Effector CD4-positive, alpha-beta T cell (primary cell): ENCODE measurements around the gene CLIC6.
"Not testable (repeated sequence)": the region's sequence is repeated elsewhere in the genome, so short reads cannot be mapped to it uniquely, and the experiment has no call there.

Experiments used
- DNase-seq: peaks from one replicate; pipeline ENCODE4 v3.0.0-alpha.2; 2020

Gene CLIC6

DNA sequence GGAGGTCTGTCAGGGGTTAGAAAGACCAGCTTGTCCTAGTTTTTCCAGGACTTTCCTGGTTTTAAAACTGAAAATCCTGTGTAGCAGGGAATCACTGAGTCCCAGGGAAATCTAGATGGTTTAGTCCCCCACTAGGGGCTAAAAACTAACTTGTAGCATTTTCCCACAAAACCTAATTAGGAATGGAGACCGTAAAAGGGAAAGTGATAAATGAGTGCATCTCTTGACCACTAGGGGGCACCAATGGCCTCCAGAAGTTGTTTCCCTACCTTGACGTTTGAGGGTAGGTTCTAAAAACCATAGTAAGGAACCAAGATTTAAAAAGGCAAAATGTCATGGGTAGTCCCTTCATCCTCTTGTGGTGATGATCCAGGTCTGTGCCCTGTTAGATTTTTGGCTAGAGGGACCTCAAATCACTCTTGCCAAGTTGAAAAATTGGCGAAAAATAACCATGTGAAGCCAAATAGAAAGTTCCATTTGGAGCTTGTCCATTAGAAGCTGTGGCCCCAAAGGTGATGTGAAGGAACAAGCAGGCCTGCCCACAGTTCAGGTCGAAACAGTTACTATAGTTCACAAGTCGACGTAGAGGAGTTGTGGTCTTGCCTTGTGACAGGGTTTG is 24.5 kb downstream of the CLIC6 start:
- peak; percentile 41 for DNase-seq

GRCh38 chr21:34695434-34695833 is 26.6 kb downstream of the CLIC6 start:
- DNase-seq, result no peak

DNA sequence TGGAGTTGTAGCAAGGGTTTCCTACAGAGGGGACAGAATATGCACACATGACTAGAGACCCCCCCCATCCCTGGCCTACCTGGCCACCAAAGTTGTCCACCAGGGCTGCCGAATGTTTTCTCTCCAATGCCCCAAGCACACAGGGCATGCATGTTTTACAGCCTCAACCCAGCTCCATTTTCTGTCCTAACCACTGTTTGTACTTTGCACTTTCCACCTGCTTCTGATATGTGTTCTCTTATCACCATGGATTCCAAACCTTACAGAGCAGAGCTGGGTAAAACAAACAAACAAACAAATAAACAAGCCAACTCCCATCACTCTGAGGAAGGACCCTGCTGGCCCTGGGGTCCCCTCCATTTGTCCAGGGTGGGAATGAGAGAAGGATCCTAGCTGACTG is 27.3 kb downstream of the CLIC6 start:
- no peak for DNase-seq

DNA sequence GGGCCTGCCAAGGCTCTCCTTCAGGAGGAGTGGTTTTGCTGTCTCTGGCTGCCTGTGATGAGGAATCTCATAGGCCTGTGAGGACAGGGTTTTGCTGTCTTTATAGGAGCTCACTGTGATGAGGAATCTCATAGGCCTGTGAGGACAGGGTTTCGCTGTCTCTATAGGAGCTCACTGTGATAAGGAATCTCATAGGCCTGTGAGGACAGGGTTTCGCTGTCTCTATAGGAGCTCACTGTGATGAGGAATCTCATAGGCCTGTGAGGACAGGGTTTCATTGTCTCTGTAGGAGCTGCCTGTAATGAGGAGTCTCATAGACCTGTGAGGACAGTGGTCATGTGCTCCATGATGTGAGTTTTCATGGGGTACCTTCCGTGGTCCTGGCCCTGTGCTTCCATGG is 29.0 kb downstream of the CLIC6 start:
- DNase-seq, result no peak

DNA sequence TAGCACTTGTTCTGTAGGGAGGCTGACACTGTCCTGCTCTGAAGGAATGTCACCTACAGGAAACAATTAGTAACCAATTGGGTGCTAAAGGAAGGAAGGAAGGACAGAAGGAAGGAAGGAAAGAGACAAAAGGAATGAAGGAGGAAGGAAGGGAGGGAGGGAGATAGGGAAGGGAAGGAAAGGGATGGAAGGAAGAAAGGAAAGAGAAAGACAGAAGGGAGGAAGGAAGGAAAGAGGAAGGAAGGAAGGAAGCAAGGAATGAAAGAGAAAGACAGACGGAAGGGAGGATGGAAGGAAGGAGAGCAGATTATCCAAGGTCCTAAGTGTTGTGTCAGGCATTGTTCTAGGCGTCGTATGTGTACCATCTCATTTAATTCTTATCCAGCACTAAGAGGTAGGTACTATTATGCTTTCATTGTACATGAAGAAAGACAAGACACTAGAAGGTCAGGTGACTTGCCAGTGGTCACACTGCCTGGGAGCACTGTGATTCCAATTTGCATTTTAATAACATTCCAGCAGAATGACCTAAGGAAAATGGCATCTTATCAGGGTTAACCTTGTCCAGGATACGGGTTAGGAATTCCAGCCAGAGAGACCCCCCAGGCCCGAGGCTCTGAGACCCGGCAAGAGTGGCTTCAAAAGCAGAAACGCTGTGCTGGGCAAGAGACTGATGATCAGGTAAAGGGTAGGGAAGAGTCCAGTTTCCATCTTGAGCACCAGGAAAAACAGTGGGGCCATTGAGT is 29.6 kb downstream of the CLIC6 start:
- DNase-seq, result no peak

GRCh38 chr21:34700605-34701004 is 31.8 kb downstream of the CLIC6 start:
- no peak for DNase-seq

- no peak for DNase-seq
These were observed 32.9 kb downstream of the CLIC6 start for GRCh38 chr21:34701726-34702125.

GRCh38 chr21:34702341-34703170 is 33.8 kb downstream of the CLIC6 start:
- DNase-seq, result no peak

DNA sequence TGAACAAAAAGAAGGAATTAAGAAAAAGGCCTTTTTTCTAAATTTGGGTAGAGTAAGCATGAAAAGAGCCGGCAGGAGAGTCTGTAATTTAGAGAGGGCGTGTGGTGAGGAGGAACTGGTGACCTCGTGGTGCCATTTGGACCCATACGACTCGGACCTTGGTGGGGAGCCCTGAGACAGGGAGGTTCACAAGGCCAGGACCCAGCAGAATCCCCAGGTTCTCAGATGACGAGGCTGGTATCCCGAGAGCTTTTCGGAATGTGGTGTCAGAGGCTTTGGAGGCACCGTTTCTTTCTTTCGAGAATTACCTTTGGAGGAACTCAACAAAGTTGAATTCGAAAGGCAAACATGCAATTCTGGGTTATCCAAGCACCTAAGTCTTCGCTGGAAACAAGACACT is 34.8 kb downstream of the CLIC6 start:
- no peak for DNase-seq

GRCh38 chr21:34704119-34704518 is 35.3 kb downstream of the CLIC6 start:
- no peak for DNase-seq

GRCh38 chr21:34705011-34705410 is 36.2 kb downstream of the CLIC6 start:
- no peak for DNase-seq

DNA sequence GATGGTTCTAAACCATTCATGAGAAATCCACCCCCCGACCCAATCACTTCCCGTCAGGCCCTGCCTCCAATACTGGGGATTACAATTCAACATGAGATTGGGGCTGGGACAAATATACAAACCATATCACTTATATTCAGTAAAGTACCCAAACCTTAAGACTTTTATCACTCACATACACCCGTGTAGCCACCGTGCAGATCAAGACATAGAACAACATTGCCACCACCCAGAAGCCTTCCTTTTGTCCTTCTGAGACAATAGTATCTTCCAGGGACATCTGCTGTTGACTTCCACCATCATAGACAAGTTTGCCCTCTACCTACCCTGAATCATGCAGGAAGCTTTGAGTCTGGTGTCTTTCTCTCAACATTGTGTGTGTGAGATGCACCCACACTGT is 37.5 kb downstream of the CLIC6 start:
- DNase-seq, result no peak

- no peak for DNase-seq
These were observed 39.1 kb downstream of the CLIC6 start for GRCh38 chr21:34707876-34708325.

DNA sequence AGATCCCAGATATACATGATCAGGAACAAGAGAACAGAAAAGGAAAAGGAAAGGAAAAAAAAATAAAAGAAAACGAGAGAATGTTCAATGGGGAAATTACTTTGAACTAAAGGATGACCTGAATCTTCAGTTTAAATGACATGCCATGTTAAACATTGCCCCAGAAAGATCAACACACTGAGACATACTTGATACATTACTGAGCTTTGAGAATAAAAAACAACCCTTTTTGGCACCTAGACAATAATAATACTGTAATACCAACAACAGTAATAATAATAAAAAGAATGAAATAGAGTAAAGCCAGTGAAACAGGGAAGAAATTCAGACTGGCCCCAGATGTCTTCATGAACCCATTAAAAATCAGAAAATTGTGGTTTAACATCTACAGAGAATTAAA is 44.8 kb downstream of the CLIC6 start:
- DNase-seq, result no peak

DNA sequence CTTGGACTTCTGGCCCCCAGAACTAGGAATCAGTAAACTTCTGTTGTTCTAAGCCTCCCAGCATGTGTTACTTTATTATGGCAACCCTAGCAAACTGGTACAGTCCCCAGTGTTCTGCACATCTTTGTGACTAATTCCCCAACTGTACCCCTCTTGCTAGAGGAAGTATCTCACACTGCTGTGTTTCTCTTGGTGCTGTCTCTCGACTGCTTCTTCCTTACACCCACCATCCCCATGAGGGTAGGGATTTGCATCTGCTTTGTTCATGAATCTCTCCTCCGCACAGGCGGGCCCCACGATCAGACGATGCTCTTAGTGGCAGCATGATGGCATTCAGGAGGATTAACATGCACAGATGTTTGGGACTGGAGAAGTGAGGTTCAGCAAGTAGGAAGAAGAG is 46.7 kb downstream of the CLIC6 start:
- DNase-seq, result no peak

DNA sequence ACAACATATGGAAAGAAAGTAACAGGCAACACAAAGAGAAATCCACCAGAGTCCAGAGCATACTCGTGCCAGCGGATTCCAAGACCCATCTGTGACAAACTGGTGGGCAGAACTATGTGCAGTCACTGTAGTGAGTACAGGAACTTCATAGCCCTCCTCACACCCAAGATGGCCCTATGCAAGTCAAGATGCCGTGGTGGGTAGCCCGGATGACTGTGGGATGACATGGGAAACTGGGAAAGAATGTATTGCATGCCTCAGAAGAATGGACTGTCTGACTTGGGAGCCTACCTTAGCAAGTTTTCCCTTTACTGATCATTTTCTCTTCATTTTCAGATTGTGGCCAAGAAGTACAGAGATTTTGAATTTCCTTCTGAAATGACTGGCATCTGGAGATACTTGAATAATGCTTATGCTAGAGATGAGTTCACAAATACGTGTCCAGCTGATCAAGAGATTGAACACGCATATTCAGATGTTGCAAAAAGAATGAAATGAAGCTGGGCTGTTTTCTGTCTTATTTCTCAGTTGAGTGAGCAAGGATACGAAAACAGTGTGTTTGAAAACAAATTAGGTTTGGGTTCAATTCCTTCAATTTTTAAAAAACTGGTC is 47.3 kb downstream of the CLIC6 start:
- no peak for DNase-seq

DNA sequence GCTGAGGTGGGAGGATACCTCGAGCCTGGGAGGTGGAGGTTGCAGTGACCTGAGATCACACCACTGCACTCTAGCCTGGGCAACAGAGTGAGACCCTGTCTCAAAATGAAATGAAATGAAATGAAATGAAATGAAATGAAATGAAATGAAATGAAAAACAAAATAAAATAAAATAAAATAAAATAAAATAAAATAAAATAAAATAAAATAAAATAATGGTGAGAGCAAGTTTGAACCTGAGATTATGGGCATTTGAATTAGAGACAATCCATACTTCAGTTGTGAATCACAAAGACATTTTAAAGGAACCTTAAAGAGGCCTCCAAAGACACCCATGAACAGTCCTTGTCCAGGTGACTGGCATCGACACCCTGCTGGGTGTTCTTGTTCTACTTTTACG is 49.7 kb downstream of the CLIC6 start:
- DNase-seq, result not testable (repeated sequence)

DNA sequence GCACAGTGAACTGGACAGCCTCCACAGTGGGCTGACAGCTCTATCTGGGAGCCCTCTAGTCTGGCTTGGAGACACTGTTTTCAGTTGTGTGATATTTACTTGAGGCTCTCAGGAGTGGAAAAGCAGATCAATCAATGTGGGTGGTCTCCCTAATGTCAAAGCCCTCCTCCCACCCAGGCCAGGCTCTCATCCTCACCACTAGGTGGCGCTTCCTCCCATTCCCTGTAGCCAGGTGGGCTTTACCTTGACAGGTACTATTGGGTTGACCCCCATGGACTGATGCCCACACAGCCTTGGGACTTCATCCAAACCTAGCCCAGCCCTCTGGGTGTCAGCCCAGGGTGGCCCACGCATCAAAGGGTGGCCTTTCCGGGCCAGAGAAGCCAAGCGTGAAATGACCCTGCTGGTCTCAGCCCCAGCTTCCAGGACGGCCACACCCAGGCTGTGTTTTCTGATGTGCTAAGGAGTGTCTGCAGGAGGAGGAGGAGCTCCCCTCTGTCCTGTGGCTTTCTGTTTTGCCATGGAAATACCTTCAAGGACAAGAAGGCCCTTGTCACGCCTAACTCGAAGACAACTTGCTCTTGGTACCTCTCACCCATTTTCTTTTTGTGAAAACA is 54.0 kb downstream of the CLIC6 start:
- DNase-seq, result no peak

- DNase-seq, result no peak
These were observed 55.5 kb downstream of the CLIC6 start for GRCh38 chr21:34724131-34724856.

DNA sequence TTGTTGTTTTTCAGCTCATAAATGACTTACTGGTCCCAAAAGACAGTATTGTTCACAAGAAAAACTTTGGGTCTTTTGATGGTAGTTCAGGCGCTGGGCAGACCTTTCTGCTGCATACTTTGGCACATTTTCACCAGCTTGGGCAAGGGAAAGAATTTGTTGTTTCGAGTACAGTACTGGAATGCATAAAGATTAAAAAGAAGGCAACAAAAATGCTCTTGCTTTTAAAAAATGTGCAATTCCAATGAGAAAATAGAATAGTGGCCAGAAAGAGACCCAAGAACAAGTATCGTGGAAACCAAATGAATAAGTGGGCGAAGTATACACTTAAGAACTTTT is 56.0 kb downstream of the CLIC6 start:
- no peak for DNase-seq

GRCh38 chr21:34726627-34727337 is 58.0 kb downstream of the CLIC6 start:
- no peak for DNase-seq

DNA sequence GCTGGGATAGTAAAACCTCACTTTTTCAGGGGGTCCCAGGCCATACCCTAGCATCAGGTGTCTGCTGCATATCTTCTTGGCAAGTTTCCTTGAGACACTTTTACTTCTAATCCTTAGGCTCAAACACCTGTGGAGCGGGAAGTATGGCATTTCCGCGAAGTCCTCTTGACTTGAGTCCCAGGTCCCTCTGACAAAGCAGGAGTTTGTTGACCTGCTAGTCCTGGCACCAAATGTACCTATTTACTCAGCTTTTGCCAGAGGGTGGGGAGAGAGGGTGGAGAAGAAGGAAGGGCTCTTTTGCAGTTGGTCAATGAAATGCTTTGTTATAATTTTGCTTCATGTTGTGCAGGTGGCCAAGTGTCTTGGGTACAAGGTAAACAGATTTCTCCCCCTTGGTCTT is 59.7 kb downstream of the CLIC6 start:
- DNase-seq, result no peak
